ENCODE measurements around the gene RORB. TPM values are rescaled to one million over a fixed set of nuclear protein-coding genes. Genes with fewer than 3 reads are reported as not detected.

The RORB gene
- 3.0 and 4.2 TPM in 2 replicates for polyA plus RNA-seq

GRCh38 chr9:74496819-74497747 lies at the start of gene RORB:
TSS of gene RORB (plus strand) at chr9:74497335. CDS start at chr9:74497977, 642 bp downstream.

